ENCODE results near the gene MGAT4A.
A peak's percentile ranks its signal among the peaks of the same experiment; 100 is the strongest.
"Not testable (repeated sequence)": the region's sequence is repeated elsewhere in the genome, so short reads cannot be mapped to it uniquely, and the experiment has no call there.

Gene MGAT4A

DNA sequence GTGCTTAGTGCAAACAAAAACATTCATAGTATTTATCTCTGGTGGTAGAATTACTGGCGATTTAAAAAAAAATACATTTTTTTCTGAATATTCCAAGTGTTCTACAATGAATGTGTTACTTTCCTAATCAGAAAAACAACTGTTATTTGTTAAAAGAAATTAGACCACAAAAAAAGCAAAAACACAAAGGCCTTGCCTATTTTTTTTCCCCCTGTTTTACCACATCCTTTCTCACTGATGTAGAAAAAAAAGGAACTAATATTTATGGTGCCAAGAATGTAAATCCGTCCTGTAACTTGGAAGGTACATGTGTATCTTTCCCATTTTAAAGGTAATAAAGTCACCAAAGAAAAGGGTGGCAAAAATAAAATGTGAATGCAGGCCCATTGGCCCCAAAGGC lies 28.4 kb upstream of the MGAT4A start:
- DNase-seq = no peak

DNA sequence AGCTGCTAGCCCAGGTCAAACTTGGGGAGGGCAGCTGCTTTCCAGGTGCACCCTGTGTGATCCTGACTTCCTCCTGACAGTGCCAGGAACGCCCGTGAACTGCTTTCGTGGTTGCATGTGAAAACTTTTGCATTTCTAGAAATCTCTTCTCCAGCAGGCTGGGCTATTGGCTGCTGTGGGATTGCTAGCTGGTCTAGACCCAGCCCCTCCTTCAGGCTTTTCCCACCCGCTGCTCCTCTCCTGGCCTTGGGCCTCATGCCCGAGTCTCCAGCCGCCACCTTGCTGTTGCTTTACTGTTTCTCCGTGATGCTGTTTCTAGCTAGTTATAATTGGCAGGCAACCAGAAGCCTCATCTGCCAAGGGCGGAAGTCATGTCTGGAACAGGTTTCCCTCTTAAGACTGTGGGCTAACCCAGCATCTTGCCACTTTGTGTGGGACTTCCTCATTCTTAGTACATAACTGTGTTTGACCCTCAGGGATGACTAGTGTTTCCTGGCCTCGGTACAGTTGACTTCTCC lies 27.0 kb upstream of the MGAT4A start:
- peak; percentile 50 for DNase-seq

DNA sequence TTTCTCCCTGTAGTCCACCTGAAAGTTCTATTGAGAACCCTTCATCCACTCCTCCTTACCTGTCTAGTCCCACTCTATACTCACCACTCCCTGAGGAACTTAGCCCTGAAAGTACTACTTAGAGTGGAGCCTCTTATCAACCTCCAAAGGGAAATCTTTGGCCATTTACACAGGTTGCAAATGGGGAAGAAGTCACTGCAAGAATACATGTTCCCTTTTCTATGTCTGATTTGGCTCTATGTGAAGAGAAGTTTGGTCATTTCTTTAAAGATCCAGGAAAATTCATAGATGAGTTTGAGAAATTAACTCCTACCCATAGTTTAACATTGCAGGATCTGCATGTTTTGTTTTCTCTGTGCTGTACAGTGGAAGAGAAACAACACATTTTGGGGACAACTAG lies 22.9 kb upstream of the MGAT4A start:
- no peak for DNase-seq

DNA sequence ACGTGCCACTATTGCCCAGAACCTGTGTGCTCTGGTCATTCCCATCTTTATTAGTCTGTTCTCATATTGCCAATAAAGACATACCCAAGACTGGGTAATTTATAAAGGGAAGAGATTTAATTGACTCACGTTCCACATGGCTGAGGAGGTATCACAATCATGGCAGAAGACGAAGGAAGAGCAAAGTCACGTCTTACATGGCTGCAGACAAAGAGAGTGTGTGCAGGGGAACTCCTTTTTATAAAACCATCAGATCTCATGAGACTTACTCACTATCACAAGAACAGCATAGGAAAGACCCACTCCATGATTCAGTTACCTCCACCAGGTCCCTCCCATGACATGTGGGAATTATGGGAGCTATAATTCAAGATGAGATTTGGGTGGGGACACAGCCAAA lies 21.8 kb upstream of the MGAT4A start:
- DNase-seq = not testable (repeated sequence)

DNA sequence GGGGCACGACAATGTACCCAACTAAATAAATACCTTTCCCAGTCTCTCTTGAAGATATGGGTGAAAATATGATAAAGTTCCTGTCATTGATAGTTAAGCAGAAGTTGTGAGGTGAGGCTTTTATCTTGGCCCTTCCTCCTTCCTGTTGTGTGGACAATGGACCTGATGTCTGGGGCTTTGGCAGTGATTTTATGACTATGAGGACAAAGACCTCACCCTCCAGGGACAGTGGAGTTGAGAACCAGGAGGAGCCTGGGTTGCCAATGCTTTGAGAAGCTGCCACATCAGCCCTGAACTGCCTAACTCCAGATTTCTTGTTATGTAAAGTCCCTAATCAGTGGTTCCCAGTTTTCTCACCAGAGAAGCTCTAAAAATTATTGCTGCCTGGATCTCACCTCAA lies 20.8 kb upstream of the MGAT4A start:
- no peak for DNase-seq

DNA sequence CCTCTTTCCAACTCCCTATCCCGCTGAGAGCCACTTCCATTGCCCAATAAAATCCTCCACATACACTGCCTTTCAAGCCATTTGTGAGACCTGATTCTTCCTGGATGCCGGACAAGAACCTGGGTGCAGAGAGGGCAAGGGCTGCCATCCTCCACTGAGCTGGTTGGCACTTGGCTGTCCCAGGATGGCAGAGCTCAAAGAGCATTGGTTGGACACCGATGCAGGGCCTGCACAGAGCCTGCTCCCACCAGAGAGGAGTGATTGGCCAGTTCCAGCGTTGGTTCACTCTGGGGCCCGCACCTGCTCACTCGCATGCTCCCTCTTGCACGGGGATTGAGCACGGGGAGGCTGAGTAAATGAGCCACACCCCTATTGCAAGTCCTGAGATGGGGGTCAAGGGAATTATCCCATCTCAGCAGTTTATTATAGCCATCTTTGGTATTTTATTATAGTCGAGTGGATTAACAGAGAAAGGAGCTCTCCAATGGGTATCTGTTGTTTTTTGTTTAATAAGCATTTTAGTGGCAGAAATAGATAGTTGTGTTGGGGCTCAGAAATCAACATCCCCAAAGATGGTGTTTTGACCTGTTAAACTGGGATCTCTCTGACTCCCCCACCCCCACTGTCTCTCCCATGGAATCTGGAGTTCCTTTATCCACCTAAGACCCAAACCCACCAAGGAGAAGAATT lies 19.8 kb upstream of the MGAT4A start:
- no peak for DNase-seq

DNA sequence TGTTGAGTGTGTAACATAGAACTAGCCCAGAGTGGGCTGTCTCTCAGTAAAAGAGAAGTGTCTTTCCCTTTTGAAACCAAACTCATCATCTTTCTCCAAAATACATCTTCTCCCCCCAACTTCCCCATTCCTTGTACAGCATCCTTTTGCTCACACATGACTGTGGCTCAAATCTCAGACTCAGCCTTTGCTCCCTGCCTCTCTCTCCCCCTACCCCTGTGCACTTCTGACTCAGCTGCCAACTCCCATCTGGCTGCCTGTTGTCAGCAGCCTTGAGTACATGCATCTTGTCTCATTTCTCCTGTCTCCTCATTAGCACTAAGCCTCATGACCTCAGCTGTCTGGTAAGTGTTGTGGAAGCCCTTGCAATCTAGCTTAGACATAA lies 18.1 kb upstream of the MGAT4A start:
- no peak for DNase-seq

DNA sequence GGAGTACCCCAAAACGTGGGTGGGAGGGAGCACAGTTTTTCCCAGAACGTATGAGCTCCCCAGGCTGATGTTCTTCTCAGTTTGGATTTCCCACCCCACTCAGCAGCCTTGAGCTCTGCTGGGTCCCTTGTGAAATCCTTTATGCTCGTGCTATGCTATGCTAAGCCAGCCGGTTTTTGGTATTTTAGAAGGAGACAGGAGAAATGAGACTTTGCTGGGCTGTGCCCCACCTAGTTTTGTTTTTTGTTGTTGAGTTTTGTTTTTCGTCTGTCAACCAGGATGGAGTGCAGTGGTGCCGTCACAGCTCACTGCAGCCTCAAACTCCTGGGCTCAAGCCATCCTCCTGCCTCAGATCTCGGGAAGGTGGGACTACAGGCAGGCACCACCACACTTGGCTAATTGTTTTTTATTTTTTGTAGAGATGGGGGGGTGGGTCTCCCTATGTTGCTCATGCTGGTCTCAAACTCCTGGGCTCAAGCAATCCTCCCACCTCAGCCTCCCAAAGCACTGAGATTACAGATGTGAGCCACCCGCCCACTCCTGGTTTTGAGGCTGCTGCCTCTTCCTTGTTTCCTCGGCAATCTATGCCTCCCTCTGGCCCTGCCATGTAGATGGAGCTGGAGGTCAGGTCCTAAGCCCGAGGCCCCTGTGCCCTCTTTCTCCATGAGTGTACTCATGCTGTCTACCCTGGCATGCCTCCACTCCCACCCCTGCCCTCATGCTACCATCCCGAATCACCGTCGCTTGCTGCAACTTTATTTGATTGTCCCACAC lies 17.5 kb upstream of the MGAT4A start:
- DNase-seq = no peak

DNA sequence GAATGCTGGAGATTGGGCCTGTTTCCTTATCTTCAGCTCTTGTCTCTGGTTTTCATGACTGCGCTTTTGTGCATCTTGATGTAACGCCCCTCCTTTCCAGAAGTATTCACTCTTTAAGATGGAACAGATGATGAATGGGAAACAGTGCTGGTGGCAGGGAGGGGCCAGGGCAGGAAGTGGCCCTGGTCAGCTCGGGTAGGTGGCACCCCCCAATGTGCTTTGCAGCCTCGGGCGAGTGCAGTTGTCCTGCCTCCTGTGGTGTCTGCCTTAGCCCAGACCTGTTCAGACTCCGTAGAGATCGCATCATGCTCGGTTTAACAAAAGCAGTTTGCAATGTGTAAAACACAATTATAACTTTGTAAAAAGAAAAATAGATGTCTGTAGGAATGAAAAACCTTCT lies 17.0 kb upstream of the MGAT4A start:
- DNase-seq = no peak

DNA sequence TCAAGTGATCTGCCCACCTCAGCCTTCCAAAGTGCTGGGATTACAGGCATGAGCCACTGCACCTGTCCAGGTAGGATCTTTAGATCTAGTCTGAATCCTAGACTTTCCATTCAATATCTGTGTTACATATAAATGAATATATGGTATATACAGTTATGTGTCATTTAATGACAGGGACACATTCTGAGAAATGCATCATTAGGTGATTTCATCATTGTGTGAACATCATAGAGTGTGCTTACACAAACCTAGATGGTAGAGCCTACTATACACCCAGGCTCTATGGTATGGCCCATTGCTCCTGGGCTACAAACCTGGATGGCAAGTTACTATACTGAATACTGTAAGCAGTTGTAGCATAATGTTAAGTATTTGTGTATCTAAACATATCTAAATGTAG lies 15.5 kb upstream of the MGAT4A start:
- DNase-seq = no peak

DNA sequence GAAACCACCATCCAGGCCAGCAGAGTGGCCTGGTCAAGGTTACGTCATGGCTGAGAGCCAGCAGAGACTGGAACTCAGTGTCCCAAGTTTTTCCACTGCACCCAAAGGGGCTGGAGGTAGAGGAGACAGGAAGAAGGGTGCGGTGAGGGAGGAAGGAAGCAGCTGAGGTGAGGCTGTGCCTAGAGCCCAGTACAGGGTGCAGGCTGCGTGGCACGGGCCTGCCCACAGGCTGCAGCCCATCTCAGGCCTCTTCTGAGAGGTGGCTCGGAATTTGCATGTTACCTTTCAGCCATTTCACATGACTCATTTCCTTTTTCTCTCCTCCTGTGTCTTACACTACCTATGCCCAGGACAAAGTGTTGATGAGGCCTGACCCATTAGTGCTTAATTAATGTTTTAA lies 13.7 kb upstream of the MGAT4A start:
- DNase-seq = no peak

DNA sequence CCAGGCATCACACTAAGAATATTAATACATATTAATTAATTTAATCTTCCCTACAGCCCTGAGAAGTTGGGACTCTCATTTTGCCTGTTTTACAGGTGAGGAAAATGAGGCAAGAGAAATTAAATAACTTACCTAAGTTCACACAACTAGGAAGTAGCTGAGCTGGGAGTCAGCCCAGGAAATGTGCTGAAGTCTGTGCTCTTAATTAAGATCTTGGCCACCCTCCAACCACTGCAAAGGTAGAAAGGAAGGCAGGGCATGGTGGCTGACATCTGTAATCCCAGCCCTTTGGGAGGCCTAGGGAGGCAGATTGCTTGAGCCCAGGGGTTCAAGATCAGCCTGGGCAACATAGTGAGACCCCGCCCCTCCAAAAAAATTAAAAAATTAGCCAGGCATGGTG lies 12.9 kb upstream of the MGAT4A start:
- no peak for DNase-seq

DNA sequence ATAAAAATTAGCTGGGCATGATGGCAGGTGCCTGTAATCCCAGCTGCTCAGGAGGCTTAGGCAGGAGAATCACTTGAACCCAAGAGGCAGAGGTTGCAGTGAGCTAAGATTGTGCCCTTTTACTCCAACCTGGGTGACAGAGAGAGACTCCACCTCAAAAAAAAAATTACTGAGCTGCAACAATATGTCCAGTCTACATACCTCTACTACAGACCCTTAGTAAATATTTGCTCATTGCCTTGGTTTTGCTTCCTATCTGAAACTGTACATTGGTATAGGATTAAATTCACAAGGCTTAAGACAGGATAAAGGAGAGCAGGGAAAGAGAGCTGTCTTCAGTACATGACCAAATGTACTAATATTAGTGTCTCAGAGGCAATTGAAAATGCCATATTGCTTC lies 8.1 kb upstream of the MGAT4A start:
- no peak for DNase-seq

DNA sequence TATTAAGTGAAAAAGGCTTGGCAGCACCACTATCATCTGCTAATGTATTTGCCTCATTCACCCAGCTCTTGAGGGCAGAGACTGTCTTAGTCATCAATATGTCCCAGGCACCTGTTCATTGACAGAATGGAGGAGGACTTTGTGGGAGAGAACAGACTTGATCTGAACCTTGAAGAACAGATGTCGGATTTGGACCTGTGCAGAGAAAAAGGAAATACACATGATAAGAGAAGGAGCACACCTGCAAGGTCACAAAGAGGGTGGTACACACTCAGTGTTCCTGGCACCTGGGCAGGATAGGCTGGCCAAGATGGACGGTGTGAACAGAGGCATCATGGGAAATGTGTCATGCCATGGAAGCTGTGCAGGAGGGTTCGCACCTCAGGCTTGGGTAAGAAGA lies 7.4 kb upstream of the MGAT4A start:
- no peak for DNase-seq

DNA sequence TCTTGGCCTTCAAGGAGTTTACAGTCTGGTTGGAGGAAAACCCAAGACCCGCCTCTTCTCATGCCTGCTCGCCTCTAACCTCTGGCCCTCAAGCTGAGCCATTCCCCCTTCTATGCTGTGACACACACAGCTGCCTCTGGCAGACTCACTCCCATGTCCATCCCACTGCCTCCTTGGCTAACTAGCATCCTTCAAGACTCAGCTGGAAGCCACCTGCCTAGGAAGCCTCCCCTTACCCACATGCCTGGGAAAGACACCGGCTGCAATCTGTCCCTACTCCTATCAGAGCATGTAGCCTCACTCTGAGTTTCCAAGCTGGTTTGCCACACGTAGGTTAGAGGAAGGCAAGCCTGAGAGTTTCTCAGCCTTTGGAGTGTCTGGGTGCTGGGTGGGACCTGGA lies 6.9 kb upstream of the MGAT4A start:
- DNase-seq = no peak

DNA sequence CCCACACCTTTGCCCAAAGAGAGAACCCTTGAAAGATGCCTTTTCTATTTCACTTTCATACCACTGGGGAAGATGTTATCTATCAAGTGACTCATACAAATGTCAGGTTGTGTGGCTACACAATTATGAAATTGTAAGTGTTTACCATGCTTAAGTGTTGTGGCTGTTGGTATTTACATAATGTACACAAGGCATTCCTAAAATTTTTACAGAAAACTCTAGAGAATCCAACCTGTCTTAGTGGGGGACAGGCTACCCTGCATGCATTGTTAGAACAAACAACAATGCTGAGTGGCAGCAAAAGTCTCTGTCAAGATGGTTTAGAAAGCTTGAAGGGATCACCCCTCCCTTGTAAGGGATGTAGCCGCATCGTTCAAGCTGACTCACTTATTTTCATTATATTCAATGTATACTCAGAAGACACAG lies 5.5 kb upstream of the MGAT4A start:
- no peak for DNase-seq

DNA sequence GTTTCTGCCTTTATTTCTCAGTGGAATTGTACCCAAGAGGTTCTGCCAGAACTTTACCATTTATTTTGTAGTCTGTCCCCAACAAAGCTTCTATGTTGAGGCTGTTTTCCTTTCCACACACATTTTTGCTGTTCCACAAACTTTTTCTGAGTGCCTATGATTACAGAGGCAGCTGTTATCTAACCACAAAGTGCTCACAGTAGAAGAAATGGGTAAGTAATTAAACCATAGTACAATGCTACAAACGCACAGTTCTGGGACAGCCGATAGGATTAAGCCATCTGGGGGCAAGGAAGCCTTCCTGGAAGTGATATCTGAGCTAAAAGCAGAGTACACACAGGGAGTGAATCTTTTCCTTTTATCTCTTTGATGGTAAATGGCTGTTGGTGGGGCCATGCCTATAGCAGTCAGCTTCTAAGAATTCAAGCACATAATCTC lies 3.9 kb upstream of the MGAT4A start:
- DNase-seq = no peak

DNA sequence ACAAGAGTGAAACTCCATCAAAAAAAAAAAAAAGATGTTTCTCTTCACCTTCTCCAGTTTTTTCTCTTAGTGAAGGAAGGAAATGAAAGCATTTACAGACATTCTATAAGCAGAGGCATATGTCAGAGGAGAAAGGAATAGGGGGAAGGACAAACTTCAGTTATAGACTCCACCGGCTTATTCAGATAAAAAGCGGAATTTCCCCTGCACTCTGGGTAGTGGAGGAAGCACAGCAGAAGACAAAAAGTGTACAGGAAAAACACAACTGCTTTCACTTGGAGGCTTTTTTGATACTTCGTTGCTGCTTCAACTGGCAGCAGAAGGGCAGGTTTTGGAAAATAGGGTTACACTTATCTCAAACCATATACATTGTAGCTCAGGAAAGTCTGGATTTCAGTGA lies 3.2 kb upstream of the MGAT4A start:
- DNase-seq = no peak

DNA sequence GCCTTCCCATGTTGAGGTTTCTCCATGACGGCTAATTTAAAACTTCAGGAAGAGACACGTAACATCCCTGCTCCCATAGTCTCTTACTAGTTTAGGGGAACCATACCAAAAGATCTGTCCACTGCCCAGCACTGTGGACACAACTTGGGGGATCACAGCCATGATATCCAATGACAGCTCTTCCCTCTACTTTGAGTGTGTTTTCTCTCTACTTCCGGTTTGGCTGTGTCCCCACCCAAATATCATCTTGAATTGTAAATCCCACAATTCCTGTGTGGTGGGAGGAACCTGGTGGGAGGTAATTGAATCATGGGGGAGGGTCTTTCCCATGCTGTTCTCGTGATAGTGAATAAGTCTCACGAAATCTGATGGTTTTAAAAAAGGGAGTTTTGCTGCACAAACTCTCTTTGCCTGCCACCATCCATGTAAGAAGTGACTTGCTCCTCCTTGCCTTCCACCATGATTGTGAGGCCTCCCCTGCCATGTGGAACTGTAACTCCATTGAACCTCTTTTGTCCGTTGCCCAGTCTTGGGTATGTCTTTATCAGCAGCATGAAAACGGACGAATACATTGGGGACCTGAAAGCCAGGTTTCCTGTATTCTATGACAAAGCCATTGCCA lies 1.6 kb upstream of the MGAT4A start:
- DNase-seq = no peak

DNA sequence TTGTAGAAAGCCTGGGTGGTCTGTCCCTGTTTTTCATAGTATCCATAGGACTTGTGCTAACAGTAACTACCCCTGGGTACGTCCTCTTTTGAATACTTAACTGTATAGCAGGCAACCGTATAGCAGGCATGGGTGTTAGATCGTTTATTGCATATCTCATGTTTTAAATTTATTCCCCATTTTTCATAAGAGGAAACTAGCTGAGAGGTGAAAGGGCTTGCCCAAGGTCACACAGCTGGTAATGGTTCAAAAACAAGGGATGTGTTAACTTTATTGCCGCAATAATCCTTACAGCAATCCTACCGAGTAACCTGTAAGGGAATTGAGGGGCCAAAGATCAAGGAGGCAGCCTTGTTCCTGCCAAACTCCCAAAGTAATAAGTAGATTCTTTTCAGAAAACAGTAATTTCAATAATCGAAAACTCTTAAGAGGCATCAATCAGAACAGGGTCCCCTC lies 990 bp upstream of the MGAT4A start:
- no peak for DNase-seq

DNA sequence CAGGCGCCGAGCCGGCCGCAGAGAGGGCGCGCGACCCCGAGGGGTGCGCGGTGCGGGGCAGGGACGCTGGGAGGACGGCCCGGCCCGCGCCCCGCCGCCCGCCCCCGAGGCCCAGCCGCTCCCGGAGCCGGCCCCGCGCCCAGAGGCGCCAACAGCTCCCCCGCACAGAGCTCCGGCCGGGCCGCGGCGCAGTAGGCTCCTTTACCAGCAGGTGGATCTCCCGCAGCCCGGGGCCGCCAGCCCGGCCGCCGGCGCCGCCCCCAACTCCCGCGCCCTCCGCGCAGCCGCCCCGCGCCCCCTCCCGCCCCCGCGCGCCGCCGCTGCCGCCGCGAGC lies 258 bp downstream of the MGAT4A start:
- DNase-seq = no peak

DNA sequence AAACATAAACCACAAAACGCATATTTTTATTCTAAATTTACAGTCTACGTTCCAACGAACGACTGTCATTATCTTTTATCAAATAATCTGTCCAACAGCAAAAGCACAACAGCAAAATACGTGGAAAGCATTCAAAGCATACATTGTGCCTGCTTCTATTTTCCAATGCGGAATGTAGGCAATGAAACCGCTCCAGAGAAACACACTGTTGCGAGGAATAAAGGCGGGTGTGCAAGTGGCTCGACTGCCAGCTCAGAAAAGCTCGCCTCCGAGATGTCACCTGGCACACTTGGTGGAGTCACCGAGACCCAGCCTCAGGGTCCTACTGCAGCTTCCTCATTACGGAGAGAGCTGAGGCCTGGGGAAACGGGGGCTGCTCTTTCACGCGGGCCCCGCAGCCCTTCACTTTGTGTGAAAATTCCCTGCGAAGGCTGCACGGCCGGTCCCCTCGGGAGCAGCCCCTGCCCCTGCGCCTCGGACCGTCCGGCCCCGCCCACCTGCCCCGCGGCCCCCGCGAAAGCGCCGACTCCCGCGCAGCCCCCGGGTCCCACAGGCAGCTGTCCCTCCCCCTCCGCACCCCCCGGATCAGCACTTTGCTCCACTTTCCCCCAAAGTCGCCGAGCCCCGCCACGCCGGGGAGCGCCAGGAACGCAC lies 752 bp downstream of the MGAT4A start:
- peak; percentile 48 for DNase-seq

DNA sequence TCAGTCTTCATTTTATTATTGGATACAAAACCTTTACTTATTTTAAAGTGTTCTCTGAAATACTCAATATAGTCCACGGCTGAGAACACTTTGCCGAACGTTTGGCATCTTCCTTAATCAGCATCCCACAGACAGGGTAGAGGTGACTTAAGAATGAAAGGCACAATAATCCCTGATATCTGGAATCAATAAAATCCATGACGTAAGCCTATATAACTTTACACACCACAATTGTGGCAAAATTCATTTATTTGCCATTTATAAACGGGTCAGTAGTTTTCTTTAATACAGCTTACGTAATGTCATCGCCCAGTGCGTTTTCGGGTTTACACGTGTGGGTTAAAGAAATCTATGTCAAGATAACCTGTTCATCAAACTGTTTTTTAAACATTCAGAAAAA lies 1.3 kb downstream of the MGAT4A start:
- DNase-seq = no peak
